Sigmoid colon (tissue), 4 donors: ENCODE data around the gene HOXA5.

Experiments
- EP300 ChIP-seq, 4 donors: sonication (generic); formaldehyde crosslinking; IDR thresholded peaks; one replicate each; pipeline ENCODE4 v1.6.1; 2017; ENCODE audit warnings: antibody characterized with exemption in 4 of 4
- POLR2A ChIP-seq, 2 donors: fragments of 450-650 bp; IDR thresholded peaks; one replicate each; pipeline ENCODE4 v1.6.1; 2016; ENCODE audit warnings: antibody characterized with exemption in 2 of 2, mild to moderate bottlenecking in 2 of 2, moderate library complexity in 2 of 2
- POLR2AphosphoS5 ChIP-seq, 4 donors: sonication (generic); formaldehyde crosslinking; IDR thresholded peaks; one replicate each; pipeline ENCODE4 v1.6.1; 2017; ENCODE audit warnings: antibody characterized with exemption in 4 of 4
- TF ChIP-seq, protein P1 (sequence below), 4 experiments: fragments of 450-650 bp in 3 of 4; fragments of 200-600 bp in 1 of 4; IDR thresholded peaks; one replicate each; pipeline ENCODE4 v1.5.1; 2016 to 2019; ENCODE audit warnings: antibody characterized with exemption in 4 of 4, mild to moderate bottlenecking in 3 of 4, moderate library complexity in 2 of 4

DNA sequence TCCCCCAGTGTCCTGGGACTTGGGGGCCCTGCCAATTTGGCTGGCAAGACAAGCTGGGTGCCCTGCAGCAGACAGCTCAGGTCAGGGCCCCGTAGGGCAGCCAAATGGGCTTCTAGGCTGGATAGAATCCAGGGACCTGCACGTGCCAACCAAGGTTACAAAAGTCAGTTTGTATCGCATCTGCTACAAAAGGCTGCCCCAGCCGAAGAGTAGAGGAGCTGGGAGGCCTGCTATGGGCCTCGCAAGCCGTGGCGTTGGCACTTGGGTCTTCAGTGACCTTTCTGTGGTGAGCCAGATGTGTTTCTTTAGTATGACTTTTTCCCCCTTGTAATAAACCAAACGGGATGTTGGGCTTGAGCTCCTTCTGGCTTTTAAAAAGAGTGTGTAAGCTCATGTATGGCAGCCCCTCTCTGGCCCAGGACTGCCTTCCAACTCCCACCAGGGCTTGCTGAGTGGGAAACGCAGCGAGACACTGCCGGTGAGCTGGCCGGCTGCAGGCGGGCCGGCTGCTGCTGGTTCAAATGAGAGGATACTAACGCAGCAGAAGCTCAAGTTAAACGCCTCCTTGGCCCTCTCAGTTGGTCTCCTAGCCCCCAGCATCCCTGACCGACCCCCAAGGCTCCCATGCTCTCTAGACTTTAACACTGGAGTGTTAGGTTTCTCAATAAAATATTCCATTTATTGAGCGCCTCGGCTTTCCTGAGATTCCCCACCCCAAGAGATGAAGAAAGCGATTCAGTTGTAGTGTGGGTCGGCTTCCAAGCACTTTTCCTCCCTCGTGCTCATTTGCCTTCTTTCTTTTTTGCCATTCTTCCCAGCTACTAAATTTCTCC, 33.7 kb upstream of the HOXA5 start:
- TF ChIP-seq, protein P1, sequence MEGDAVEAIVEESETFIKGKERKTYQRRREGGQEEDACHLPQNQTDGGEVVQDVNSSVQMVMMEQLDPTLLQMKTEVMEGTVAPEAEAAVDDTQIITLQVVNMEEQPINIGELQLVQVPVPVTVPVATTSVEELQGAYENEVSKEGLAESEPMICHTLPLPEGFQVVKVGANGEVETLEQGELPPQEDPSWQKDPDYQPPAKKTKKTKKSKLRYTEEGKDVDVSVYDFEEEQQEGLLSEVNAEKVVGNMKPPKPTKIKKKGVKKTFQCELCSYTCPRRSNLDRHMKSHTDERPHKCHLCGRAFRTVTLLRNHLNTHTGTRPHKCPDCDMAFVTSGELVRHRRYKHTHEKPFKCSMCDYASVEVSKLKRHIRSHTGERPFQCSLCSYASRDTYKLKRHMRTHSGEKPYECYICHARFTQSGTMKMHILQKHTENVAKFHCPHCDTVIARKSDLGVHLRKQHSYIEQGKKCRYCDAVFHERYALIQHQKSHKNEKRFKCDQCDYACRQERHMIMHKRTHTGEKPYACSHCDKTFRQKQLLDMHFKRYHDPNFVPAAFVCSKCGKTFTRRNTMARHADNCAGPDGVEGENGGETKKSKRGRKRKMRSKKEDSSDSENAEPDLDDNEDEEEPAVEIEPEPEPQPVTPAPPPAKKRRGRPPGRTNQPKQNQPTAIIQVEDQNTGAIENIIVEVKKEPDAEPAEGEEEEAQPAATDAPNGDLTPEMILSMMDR (IDR thresholded peaks at IDR 0.05), result no peak
- TF ChIP-seq POLR2A (IDR thresholded peaks at IDR 0.05) (peak in 1 of 2 donors; percentile 7), POLR2AphosphoS5 (IDR thresholded peaks at IDR 0.05) (peak in 2 of 4 donors; percentile 10 to 15), EP300 (IDR thresholded peaks at IDR 0.05) (no peak)
